Panc1 (cell line): ENCODE results near the gene RFXANK. TPM values are rescaled to one million over a fixed set of nuclear protein-coding genes. Genes with fewer than 3 reads are reported as not detected.

ENCODE experiments used
- ATAC-seq: fragments of 200-7000 bp; cut with Tn5 transposase; 2 replicates; pipeline ENCODE4 v1.9.1; 2020; ENCODE audit warnings: mild to moderate bottlenecking, moderate library complexity
- BruUV-seq: library from RNA; stranded (reverse); fragments of 400-500 nt; replicated peaks from 2 replicates; lab custom pipeline; 2021; lab: Mats Ljungman, UMichigan
- CTCF ChIA-PET: fragments of 300-600 bp; sonication (Branson Sonifier 250); formaldehyde crosslinking; loops from one replicate; lab custom pipeline; 2022; ENCODE audit warnings: antibody characterized with exemption; lab: Charles Lee
- POLR2A ChIA-PET: fragments of 300-600 bp; sonication (Branson Sonifier 250); formaldehyde crosslinking; loops from one replicate; lab custom pipeline; 2022; ENCODE audit warnings: antibody characterized with exemption; lab: Charles Lee
- DNase-seq: peaks from one replicate; pipeline ENCODE4 v3.0.0-alpha.2; 2010; ENCODE audit warnings: low read depth, low spot score
- H3K27ac ChIP-seq: 2 replicates; pipeline ENCODE4 v1.5.1; 2011; ENCODE audit warnings: mild to moderate bottlenecking, low read length, inconsistent platforms
- H3K27me3 ChIP-seq: fragments of 200-500 bp; sonication (Bioruptor generic); 2 replicates; pipeline ENCODE4 v1.6.0; 2014; ENCODE audit warnings: low read length, inconsistent platforms; ENCODE audit not compliant: control insufficient read depth, insufficient read depth
- H3K36me3 ChIP-seq: fragments of 200-500 bp; sonication (Bioruptor generic); 2 replicates; pipeline ENCODE4 v1.5.1; 2014; ENCODE audit warnings: inconsistent platforms, mild to moderate bottlenecking, low read length, moderate library complexity; ENCODE audit not compliant: control insufficient read depth, insufficient read depth
- H3K4me1 ChIP-seq: 2 replicates; pipeline ENCODE4 v1.5.1; 2011; ENCODE audit warnings: inconsistent platforms, mild to moderate bottlenecking, low read length, moderate library complexity; ENCODE audit not compliant: control insufficient read depth, insufficient read depth
- H3K4me3 ChIP-seq, 2 experiments: 2 replicates each; pipeline ENCODE4 v1.5.1; 2011 to 2012; ENCODE audit warnings: low read depth in 2 of 2, low read length in 2 of 2, mild to moderate bottlenecking in 2 of 2, inconsistent platforms in 1 of 2, moderate library complexity in 1 of 2
- H3K9me3 ChIP-seq: fragments of 200-500 bp; sonication (Bioruptor generic); 2 replicates; pipeline ENCODE4 v1.5.1; 2014; ENCODE audit warnings: low read depth, mild to moderate bottlenecking, inconsistent platforms, low read length, moderate library complexity; ENCODE audit not compliant: control insufficient read depth, insufficient read depth
- POLR2AphosphoS5 ChIP-seq: IDR thresholded peaks from 2 replicates; pipeline ENCODE4 v1.6.1; 2012; ENCODE audit warnings: mild to moderate bottlenecking, low read depth, low read length, moderate library complexity
- REST ChIP-seq, 2 experiments: IDR thresholded peaks; 2 replicates each; pipeline ENCODE4 v1.6.1; 2011 to 2012; ENCODE audit warnings: low read depth in 2 of 2, control low read depth in 1 of 2, low read length in 1 of 2, mild to moderate bottlenecking in 1 of 2, moderate library complexity in 1 of 2; ENCODE audit not compliant: insufficient read depth in 1 of 2
- SIN3A ChIP-seq: IDR thresholded peaks from 2 replicates; pipeline ENCODE4 v1.6.1; 2012; ENCODE audit warnings: low read depth, mild to moderate bottlenecking, low read length, moderate library complexity, borderline replicate concordance; ENCODE audit not compliant: insufficient read depth
- TCF7L2 ChIP-seq: IDR thresholded peaks from 2 replicates; pipeline ENCODE4 v1.6.1; 2011; ENCODE audit warnings: mild to moderate bottlenecking, low read depth, low read length, inconsistent platforms
- in situ Hi-C: cut with HindIII; loops from 2 replicates; pipeline ENCODE4 v1.10.0; 2016; ENCODE audit warnings: low sequenced_read_pairs, low pct_unique_long_range_greater_than_20kb
- intact Hi-C: fragments of 100-400 bp; cut with micrococcal nuclease; formaldehyde crosslinking; loops from one replicate; pipeline ENCODE4 v1.10.0; 2022; ENCODE audit not compliant: unreplicated experiment
- total RNA-seq: library from RNA; stranded (reverse); gene quantifications from one replicate; pipeline ENCODE4 v1.2.1, GENCODE V29; 2021; ENCODE audit not compliant: unreplicated experiment
- TF ChIP-seq, protein P1 (sequence below): fragments of 450-650 bp; IDR thresholded peaks from 2 replicates; pipeline ENCODE4 v1.5.1; 2017; ENCODE audit warnings: mild to moderate bottlenecking

RFXANK gene
- total RNA-seq, 1 experiment from 2014 or later: 92.3 TPM

DNA sequence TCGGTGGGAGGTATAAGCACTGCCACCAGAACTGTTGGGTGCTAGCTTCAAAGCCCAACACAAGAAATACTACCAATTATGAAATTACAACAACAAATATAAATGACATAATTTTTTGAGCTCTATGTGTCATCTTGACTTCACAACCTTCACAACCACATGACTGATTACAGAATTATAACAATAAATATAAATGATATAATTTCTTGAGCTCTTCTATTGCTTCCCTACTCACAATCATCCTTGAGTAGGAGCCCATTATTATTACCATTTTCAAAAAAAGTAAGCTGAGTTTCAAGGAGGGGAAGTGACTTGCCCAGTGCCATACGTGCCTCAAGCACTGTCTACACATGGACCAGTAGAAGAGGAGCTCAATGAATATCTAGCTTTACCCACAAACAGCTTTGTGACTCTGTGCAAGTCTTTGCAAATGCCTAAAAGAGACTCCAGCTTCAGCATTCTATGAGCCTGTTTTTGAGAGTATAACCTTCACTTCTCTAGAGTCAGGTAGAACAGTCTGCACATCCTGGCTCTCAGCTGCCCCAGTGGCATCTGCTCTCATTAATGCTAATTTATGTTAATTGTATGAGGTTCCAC, 42.3 kb downstream of the RFXANK start:
- Histone ChIP-seq H3K4me1 (no peaks in the 10 kb centered on the region), H3K27ac (no peak overlapping the region), H3K36me3 (no peaks in the 10 kb centered on the region), H3K4me3 (no peak overlapping the region), H3K27me3 (no peaks in the 10 kb centered on the region), H3K9me3 (peaks cover 6% of the 10 kb centered on the region; the same call in 1 of the 2 replicates)
- CTCF ChIA-PET: interaction anchor here (0.5 to 0.6 kb wide), 2 partner anchors 28 to 60 kb away, joined by 6 to 8 read pairs; no protein-coding TSS in a partner anchor
- no peak for DNase-seq
- intact Hi-C loops: no loop called here
- BruUV-seq: no TSS peak
- POLR2A ChIA-PET: interaction anchor here (0.5 to 0.6 kb wide), 2 partner anchors 12 to 245 kb away, joined by 3 to 11 read pairs; no protein-coding TSS in a partner anchor
- in situ Hi-C loops: no loop called here
- no peak for TF ChIP-seq REST (IDR thresholded peaks at IDR 0.05; ENCODE audit: insufficient read depth in 1 of 2, low read depth in 2 of 2, low read length in 1 of 2)
- TF ChIP-seq TCF7L2: no peak
- TF ChIP-seq, protein P1, sequence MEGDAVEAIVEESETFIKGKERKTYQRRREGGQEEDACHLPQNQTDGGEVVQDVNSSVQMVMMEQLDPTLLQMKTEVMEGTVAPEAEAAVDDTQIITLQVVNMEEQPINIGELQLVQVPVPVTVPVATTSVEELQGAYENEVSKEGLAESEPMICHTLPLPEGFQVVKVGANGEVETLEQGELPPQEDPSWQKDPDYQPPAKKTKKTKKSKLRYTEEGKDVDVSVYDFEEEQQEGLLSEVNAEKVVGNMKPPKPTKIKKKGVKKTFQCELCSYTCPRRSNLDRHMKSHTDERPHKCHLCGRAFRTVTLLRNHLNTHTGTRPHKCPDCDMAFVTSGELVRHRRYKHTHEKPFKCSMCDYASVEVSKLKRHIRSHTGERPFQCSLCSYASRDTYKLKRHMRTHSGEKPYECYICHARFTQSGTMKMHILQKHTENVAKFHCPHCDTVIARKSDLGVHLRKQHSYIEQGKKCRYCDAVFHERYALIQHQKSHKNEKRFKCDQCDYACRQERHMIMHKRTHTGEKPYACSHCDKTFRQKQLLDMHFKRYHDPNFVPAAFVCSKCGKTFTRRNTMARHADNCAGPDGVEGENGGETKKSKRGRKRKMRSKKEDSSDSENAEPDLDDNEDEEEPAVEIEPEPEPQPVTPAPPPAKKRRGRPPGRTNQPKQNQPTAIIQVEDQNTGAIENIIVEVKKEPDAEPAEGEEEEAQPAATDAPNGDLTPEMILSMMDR: no peak
- no peak for TF ChIP-seq SIN3A
- TF ChIP-seq POLR2AphosphoS5: no peak
- ATAC-seq: no peak

- in situ Hi-C loops: no loop called here
- no TSS peak for BruUV-seq
Observed at GRCh38 chr19:19236173-19236572, 44.1 kb downstream of the RFXANK start.

More at GRCh38 chr19:19236173-19236572, 44.1 kb downstream of the RFXANK start:
- DNase-seq (no peak), ATAC-seq (no peak)
- H3K36me3 ChIP-seq: no peaks in the 10 kb centered on the region
- no peak overlapping the region for H3K27ac ChIP-seq
- H3K4me1 ChIP-seq: no peaks in the 10 kb centered on the region
- intact Hi-C loops: no loop called here
- H3K4me3 ChIP-seq: no peak overlapping the region
- TF ChIP-seq SIN3A (no peak), POLR2AphosphoS5 (no peak), REST (IDR thresholded peaks at IDR 0.05; ENCODE audit: insufficient read depth in 1 of 2, low read depth in 2 of 2, low read length in 1 of 2) (no peak), TCF7L2 (no peak)
- TF ChIP-seq, protein P1: no peak
- ChIA-PET POLR2A (no interaction called here), CTCF (no interaction called here)
- H3K27me3 ChIP-seq: no peaks in the 10 kb centered on the region
- H3K9me3 ChIP-seq: peaks cover 6% of the 10 kb centered on the region; the same call in 1 of the 2 replicates
